Psoas muscle (tissue), 8 donors: ENCODE results near the gene PRKAR2A. TPM values are rescaled to one million over a fixed set of nuclear protein-coding genes. Genes with fewer than 3 reads are reported as not detected.

ENCODE experiments used
- ATAC-seq, 4 donors: fragments of 200-7000 bp; cut with Tn5 transposase; one replicate each; pipeline ENCODE4 v1.9.1; 2020; ENCODE audit warnings: moderate library complexity in 3 of 4, mild to moderate bottlenecking in 2 of 4
- DNase-seq, 2 donors: peaks; one replicate each; pipeline ENCODE4 v3.0.0-alpha.2; 2020
- H3K27ac ChIP-seq: fragments of 200-600 bp; one replicate; pipeline ENCODE4 v1.8.0; 2022
- H3K27me3 ChIP-seq, 3 donors: fragments of 200-600 bp in 1 of 3; one replicate each; pipeline versions ENCODE4 v1.6.1 to v1.8.0; 2013 to 2022; ENCODE audit warnings: low read length in 2 of 3, mild to moderate bottlenecking in 2 of 3, moderate library complexity in 1 of 3; ENCODE audit not compliant: insufficient read depth in 3 of 3
- H3K36me3 ChIP-seq, 2 donors: fragments of 200-600 bp in 1 of 2; one replicate each; pipeline versions ENCODE4 v1.6.1 to v1.8.0; 2013 to 2022; ENCODE audit warnings: low read depth in 1 of 2, mild to moderate bottlenecking in 1 of 2, moderate library complexity in 1 of 2; ENCODE audit not compliant: insufficient read depth in 1 of 2
- H3K4me1 ChIP-seq: fragments of 200-600 bp; one replicate; pipeline ENCODE4 v1.8.0; 2022
- H3K4me3 ChIP-seq: fragments of 200-600 bp; one replicate; pipeline ENCODE4 v1.8.0; 2022; ENCODE audit warnings: mild to moderate bottlenecking
- H3K9me3 ChIP-seq: fragments of 200-600 bp; one replicate; pipeline ENCODE4 v1.8.0; 2022
- WGBS, 3 donors: extraction: QIAGEN DNeasy Blood & Tissue Kit; methylation state at CpG; one replicate each; pipeline versions ENCODE4 v1.1.6 to v1.1.7; 2013; 5-methylcytosine and 5-hydroxymethylcytosine counted together
- intact Hi-C, 2 donors: fragments of 100-400 bp; cut with DNase I; formaldehyde crosslinking; loops; one replicate each; pipeline versions ENCODE4 v1.11.0 to v1.14.2; 2022
- polyA plus RNA-seq, 3 donors: library from polyadenylated mRNA; stranded (reverse); fragments of 200-250 nt; gene quantifications; one replicate each; pipeline ENCODE4 v1.2.3, GENCODE V29; 2013
- total RNA-seq, 4 donors: library from RNA; stranded (reverse); fragmentation: NEBNext Ultra II Directional in 2 of 4; extraction: Animal tissue kit (Norgen Biotek cat#: 25700) in 2 of 4; gene quantifications; one replicate each; pipeline versions ENCODE4 v1.2.1 to v1.2.4, GENCODE V29; 2021 to 2023
- TF ChIP-seq, protein P1 (sequence below): fragments of 200-600 bp; IDR thresholded peaks from one replicate; pipeline ENCODE4 v1.8.0; 2022; ENCODE audit warnings: antibody characterized with exemption
- donor health status: healthy with polysubstance abuse.
- donor health status: DM: no; HTN: no; CAD: no; lungs with moderate emphysema.
- donor health status: Bipolar disorder and iron deficiency.
- donor health status: healthy.
- donor health status: DM: yes; HTN: yes; CAD: no.
- donor health status: DM: no; HTN: no; CAD: no.
- donor health status: DM: no; HTN: no; CAD: no.
- donor health status: DM: yes; HTN: yes; CAD: no.

The PRKAR2A gene
- total and polyA plus RNA-seq, 7 donors: 24.3 to 126 (median 92.5) TPM

DNA sequence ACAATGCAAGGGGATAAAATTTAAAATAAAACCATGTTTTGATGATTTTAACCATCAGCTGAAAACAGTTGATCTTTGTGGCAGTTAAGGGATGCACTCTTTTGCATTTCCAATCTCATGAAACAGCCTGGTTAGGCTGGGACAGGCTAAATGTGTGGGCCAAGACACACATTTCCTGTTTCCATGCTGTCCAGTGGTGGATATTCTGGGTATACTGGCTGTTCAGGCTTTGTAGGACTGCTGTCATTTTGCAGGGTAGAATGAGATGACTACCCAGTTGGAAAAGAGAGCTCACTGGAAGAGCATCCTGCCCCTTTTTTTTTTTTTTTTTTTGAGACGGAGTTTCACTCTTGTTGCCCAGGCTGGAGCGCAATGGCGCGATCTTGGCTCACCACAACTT lies 88.6 kb downstream of the PRKAR2A start:
- intact Hi-C loops: no loop called here
- 85 to 100% (median 93%) methylated on average over 3 to 4 of the region's 4 CpGs for WGBS, 3 donors
- DNase-seq (no peak), ATAC-seq (no peak)
- Histone ChIP-seq H3K9me3 (no peaks in the 10 kb centered on the region), H3K27ac (no peak overlapping the region), H3K27me3 (no peaks in the 10 kb centered on the region), H3K36me3 (peaks cover 3 to 100% of the 10 kb centered on the region in 2 donors), H3K4me3 (no peak overlapping the region), H3K4me1 (no peaks in the 10 kb centered on the region)
- TF ChIP-seq, protein P1, sequence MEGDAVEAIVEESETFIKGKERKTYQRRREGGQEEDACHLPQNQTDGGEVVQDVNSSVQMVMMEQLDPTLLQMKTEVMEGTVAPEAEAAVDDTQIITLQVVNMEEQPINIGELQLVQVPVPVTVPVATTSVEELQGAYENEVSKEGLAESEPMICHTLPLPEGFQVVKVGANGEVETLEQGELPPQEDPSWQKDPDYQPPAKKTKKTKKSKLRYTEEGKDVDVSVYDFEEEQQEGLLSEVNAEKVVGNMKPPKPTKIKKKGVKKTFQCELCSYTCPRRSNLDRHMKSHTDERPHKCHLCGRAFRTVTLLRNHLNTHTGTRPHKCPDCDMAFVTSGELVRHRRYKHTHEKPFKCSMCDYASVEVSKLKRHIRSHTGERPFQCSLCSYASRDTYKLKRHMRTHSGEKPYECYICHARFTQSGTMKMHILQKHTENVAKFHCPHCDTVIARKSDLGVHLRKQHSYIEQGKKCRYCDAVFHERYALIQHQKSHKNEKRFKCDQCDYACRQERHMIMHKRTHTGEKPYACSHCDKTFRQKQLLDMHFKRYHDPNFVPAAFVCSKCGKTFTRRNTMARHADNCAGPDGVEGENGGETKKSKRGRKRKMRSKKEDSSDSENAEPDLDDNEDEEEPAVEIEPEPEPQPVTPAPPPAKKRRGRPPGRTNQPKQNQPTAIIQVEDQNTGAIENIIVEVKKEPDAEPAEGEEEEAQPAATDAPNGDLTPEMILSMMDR: no peak

GRCh38 chr3:48756640-48757039 lies 91.0 kb downstream of the PRKAR2A start:
- H3K9me3 ChIP-seq: no peaks in the 10 kb centered on the region
- no peaks in the 10 kb centered on the region for H3K4me1 ChIP-seq
- DNase-seq (no peak), ATAC-seq (no peak)
- H3K27me3 ChIP-seq: no peaks in the 10 kb centered on the region
- H3K27ac ChIP-seq: no peak overlapping the region
- peaks cover 6 to 94% of the 10 kb centered on the region in 2 donors for H3K36me3 ChIP-seq
- no peak overlapping the region for H3K4me3 ChIP-seq
- TF ChIP-seq, protein P1: no peak
- WGBS, 3 donors: 95 to 98% (median 96%) methylated on average over 5 of the region's 5 CpGs
- intact Hi-C loops: no loop called here

DNA sequence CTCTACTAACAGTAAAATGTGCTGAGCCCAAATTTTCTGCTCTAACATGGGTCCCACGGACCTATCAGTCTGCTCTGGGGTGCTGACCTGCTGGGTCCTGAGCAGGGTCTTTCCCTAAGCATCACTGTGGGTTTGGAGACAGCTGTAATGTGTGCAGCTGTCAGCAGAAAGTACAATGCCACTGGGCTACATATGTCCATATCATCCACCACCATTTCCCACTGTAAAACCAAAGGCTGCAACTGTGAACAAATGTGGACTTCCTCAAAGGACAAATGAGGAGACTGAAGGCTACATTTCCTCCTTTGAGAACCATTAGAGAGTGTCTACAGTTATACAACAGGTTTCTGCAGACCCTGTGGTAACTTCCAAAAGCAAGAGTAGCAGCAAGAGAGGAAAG lies 96.8 kb downstream of the PRKAR2A start:
- intact Hi-C loops: no loop called here
- Histone ChIP-seq H3K4me1 (peaks cover 28% of the 10 kb centered on the region), H3K27ac (no peak overlapping the region), H3K4me3 (no peak overlapping the region), H3K27me3 (no peaks in the 10 kb centered on the region), H3K9me3 (no peaks in the 10 kb centered on the region), H3K36me3 (peaks cover 6 to 70% of the 10 kb centered on the region in 2 donors)
- 70 to 75% (median 71%) methylated on average over 1 of the region's 1 CpG for WGBS, 3 donors
- no peak for DNase-seq
- TF ChIP-seq, protein P1: no peak
- ATAC-seq: no peak

DNA sequence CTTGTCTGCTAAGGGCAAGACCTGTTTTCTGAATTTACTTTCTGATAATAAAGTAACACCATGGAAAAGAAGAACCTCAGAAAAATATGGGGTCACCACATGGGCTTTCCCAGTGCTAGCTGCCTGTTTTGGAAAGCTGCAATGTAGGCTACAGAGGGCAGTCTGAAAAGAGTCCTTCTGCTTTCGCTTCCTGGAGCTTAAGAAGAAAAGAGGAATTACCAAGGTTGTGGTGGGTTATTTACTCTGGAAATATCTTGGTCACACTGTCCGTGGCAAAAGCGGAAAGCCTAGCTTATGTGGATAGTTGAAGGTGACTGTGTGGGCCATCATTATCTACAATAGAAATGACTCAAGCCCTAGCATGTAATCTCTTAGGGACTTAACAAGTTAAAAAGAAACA lies 98.9 kb downstream of the PRKAR2A start:
- H3K27ac ChIP-seq: peak overlapping the region; percentile 68
- ATAC-seq (peak in 1 of 4 donors; percentile 11), DNase-seq (no peak)
- peaks cover 6 to 49% of the 10 kb centered on the region in 2 donors for H3K36me3 ChIP-seq
- peaks cover 28% of the 10 kb centered on the region for H3K4me1 ChIP-seq
- H3K27me3 ChIP-seq: no peaks in the 10 kb centered on the region
- TF ChIP-seq, protein P1: no peak
- no peaks in the 10 kb centered on the region for H3K9me3 ChIP-seq
- H3K4me3 ChIP-seq: no peak overlapping the region
- intact Hi-C loops: no loop called here
- WGBS, 3 donors: 79 to 88% (median 84%) methylated on average over 3 of the region's 3 CpGs

DNA sequence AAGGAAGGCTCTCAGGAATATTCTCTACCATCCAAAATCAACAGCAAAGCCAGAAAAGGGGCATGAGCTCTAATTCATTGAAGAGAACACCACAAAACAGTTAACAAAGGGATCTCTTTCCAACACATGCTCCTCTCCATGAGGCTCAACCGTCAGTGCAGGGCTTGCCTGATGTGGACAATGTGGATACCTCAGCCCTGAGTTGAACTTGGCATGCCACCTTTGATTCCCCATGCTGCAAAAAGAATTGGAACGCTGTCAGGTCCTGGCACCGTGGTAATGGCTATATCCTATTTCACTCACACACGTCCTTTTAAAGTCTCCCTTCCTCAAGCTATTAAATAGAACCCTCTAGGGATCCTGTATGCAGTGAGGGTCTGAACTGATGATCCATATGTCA lies 100.0 kb downstream of the PRKAR2A start:
- Histone ChIP-seq H3K9me3 (no peaks in the 10 kb centered on the region), H3K27ac (peak overlapping the region; percentile 68), H3K4me1 (peaks cover 28% of the 10 kb centered on the region), H3K36me3 (peaks cover 6 to 44% of the 10 kb centered on the region in 2 donors), H3K4me3 (no peak overlapping the region), H3K27me3 (no peaks in the 10 kb centered on the region)
- WGBS, 3 donors: 9 to 20% (median 18%) methylated on average over 4 of the region's 4 CpGs
- ATAC-seq (peak; percentile 92 to 97 (median 95)), DNase-seq (peak; percentile 58 to 86)
- intact Hi-C loops: no loop called here
- TF ChIP-seq, protein P1: no peak
